ENCODE results near the gene DAZAP1. TPM values are rescaled to one million over a fixed set of nuclear protein-coding genes. Genes with fewer than 3 reads are reported as not detected.

Gene DAZAP1
- total RNA-seq, 4 donors from 2014 or later = 1.2 to 102 (median 23.8) TPM

GRCh38 chr19:1386945-1387683 lies 20.3 kb upstream of the DAZAP1 start:
- H3K36me3 ChIP-seq = no peaks in the 10 kb centered on the region
- no peaks in the 10 kb centered on the region for H3K9me3 ChIP-seq
- no peak overlapping the region for H3K4me3 ChIP-seq
- no peak overlapping the region for H3K27ac ChIP-seq
- intact Hi-C loops (cut with DNase I; ENCODE audit: low total_unique reads) = no loop called here
- no peak for DNase-seq
- H3K27me3 ChIP-seq = peaks cover 0 to 4% of the 10 kb centered on the region in 2 donors
- peaks cover 0 to 16% of the 10 kb centered on the region in 2 donors for H3K4me1 ChIP-seq
- TF ChIP-seq CTCF (IDR thresholded peaks at IDR 0.05) (no peak), POLR2A (IDR thresholded peaks at IDR 0.05) (no peak)

- intact Hi-C loops (cut with DNase I; ENCODE audit: low total_unique reads) = no loop called here
- H3K4me1 ChIP-seq = peaks cover 0 to 13% of the 10 kb centered on the region in 2 donors
- no peak for DNase-seq
- H3K36me3 ChIP-seq = no peaks in the 10 kb centered on the region
- no peak overlapping the region for H3K4me3 ChIP-seq
- H3K9me3 ChIP-seq = no peaks in the 10 kb centered on the region
- TF ChIP-seq CTCF (IDR thresholded peaks at IDR 0.05) = no peak
- no peak for TF ChIP-seq POLR2A (IDR thresholded peaks at IDR 0.05)
- peaks cover 0 to 4% of the 10 kb centered on the region in 2 donors for H3K27me3 ChIP-seq
- no peak overlapping the region for H3K27ac ChIP-seq
These were observed 19.4 kb upstream of the DAZAP1 start for GRCh38 chr19:1387684-1388636.

GRCh38 chr19:1388637-1389026 lies 18.8 kb upstream of the DAZAP1 start:
- H3K36me3 ChIP-seq = no peaks in the 10 kb centered on the region
- H3K27me3 ChIP-seq = peaks cover 0 to 2% of the 10 kb centered on the region in 2 donors
- no peak for DNase-seq
- no peaks in the 10 kb centered on the region for H3K9me3 ChIP-seq
- no peak overlapping the region for H3K27ac ChIP-seq
- H3K4me3 ChIP-seq = no peak overlapping the region
- TF ChIP-seq CTCF (IDR thresholded peaks at IDR 0.05) (no peak), POLR2A (IDR thresholded peaks at IDR 0.05) (no peak)
- intact Hi-C loops (cut with DNase I; ENCODE audit: low total_unique reads) = no loop called here
- H3K4me1 ChIP-seq = peaks cover 0 to 13% of the 10 kb centered on the region in 2 donors

GRCh38 chr19:1389033-1389940 lies 18.1 kb upstream of the DAZAP1 start:
- Histone ChIP-seq H3K4me1 (peaks cover 0 to 11% of the 10 kb centered on the region in 2 donors), H3K27me3 (no peaks in the 10 kb centered on the region), H3K9me3 (no peaks in the 10 kb centered on the region), H3K27ac (no peak overlapping the region), H3K4me3 (no peak overlapping the region), H3K36me3 (no peaks in the 10 kb centered on the region)
- no peak for DNase-seq
- intact Hi-C loops (cut with DNase I; ENCODE audit: low total_unique reads) = no loop called here
- TF ChIP-seq POLR2A (IDR thresholded peaks at IDR 0.05) (no peak), CTCF (IDR thresholded peaks at IDR 0.05) (no peak)
